Measurements from ENCODE around the gene RPL12.

DNA sequence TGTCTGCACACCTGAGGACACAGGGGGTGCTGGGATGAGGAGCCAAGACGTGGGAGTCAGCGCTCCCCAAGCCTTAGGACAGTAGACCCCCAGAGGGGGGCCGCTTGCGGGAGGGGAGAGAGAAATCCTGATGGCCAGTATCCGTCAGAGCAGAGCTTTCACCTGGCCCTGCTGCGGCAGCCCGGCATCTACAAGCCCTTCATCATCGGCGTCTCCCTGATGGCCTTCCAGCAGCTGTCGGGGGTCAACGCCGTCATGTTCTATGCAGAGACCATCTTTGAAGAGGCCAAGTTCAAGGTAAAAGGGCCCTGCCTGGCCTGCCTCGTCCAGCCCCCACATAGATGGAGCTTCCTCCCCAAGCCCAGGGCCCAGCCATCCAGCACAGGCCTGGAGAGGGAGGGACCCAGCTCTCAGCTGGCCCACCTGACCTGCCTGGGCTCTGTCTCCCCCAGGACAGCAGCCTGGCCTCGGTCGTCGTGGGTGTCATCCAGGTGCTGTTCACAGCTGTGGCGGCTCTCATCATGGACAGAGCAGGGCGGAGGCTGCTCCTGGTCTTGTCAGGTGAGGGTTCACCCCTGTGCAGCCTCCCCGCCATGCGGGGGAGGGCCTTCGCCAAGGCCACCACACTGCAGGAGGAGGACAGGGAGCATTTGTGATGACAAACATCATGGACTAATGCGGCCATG is 47.6 kb downstream of the RPL12 start:
- TF ChIP-seq, protein P1, sequence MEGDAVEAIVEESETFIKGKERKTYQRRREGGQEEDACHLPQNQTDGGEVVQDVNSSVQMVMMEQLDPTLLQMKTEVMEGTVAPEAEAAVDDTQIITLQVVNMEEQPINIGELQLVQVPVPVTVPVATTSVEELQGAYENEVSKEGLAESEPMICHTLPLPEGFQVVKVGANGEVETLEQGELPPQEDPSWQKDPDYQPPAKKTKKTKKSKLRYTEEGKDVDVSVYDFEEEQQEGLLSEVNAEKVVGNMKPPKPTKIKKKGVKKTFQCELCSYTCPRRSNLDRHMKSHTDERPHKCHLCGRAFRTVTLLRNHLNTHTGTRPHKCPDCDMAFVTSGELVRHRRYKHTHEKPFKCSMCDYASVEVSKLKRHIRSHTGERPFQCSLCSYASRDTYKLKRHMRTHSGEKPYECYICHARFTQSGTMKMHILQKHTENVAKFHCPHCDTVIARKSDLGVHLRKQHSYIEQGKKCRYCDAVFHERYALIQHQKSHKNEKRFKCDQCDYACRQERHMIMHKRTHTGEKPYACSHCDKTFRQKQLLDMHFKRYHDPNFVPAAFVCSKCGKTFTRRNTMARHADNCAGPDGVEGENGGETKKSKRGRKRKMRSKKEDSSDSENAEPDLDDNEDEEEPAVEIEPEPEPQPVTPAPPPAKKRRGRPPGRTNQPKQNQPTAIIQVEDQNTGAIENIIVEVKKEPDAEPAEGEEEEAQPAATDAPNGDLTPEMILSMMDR (IDR thresholded peaks at IDR 0.05): no peak
- TF ChIP-seq EP300 (IDR thresholded peaks at IDR 0.05) (no peak), POLR2A (IDR thresholded peaks at IDR 0.05) (no peak), POLR2AphosphoS5 (IDR thresholded peaks at IDR 0.05) (no peak)

Measured in suprapubic skin (tissue), 4 donors.